ENCODE results near the gene GJB6.
"Not testable (repeated sequence)": the region's sequence is repeated elsewhere in the genome, so short reads cannot be mapped to it uniquely, and the experiment has no call there.

The GJB6 gene

DNA sequence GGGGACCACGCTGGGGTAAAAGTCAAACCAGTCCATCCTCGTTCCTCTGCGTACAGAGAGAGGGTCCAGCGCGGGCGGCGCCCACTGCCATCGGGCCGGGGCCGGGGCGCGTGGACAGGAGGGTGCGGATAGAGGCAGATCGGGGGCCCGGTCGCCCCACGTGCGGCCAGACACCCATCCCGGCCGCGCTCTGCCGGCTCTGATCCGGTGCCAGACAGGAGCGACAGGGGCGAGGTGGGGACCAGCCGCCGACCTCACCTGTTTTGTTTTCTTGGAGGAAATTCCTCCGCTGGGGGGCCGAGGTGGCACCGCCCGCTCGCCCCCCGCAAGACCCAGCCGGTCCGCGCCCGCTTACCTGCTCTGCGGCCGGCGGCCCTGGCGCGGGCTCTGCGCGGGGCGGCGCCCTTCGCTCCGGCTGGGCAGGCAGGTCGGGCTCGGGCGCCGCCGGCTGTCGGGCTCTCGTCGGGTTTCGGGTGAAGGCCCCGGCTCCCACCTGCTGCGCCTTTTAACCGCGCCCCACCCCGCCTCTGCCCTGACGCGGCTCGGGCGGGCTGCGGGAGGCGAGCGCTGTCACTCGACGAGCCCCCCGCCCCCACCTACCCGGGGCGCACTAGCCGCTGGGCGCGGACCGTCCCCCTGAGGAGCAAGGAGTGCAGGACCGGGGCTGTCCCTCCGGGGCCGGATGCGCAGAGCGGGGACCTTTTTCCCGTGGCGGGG lies at the start of gene GJB6:
TSS of gene GJB6 (minus strand) at position 481 of the 717 bp plus-strand sequence. CDS start 8,839 bp downstream, outside the sequence.
- no peak for DNase-seq (ENCODE audit: low read depth in 2 of 2)

DNA sequence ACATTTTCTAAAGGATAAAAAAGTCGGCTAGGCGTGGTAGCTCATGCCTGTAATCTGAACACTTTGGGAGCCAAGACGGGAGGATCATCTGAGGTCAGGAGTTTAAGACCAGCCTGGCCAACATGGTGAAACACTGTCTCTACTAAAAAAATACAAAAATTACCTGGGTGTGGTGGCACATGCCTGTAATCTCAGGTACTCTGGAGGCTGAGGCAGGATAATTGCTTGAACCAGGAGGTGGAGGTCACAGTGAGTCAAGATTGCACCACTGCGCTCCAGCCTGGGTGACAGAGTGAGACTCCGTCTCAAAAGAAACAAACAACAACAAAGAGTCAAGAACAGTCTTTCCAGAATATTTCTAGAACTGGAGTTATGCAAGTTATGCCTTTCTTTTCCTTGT lies 44.8 kb upstream of the GJB6 start:
- not testable (repeated sequence) for DNase-seq (ENCODE audit: low read depth in 2 of 2)

DNA sequence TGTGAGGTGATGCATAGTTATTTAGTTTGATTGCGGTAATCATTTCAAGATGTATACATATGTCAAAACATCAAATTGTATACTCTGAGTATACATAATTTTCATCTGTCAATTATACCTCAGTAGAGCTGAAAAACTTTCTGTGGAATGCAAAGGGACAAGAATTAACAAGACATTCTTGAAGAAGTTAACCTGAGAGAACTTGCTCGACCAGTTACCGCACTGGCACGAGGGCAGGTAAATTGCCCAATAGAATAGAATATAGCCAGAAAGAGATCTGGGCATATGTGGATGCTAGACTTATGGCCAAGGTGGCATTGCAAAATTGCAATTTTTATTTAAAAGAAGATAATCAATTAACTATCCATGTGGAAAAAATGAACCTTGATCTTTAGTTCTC lies 42.3 kb upstream of the GJB6 start:
- DNase-seq (ENCODE audit: low read depth in 2 of 2) = no peak

DNA sequence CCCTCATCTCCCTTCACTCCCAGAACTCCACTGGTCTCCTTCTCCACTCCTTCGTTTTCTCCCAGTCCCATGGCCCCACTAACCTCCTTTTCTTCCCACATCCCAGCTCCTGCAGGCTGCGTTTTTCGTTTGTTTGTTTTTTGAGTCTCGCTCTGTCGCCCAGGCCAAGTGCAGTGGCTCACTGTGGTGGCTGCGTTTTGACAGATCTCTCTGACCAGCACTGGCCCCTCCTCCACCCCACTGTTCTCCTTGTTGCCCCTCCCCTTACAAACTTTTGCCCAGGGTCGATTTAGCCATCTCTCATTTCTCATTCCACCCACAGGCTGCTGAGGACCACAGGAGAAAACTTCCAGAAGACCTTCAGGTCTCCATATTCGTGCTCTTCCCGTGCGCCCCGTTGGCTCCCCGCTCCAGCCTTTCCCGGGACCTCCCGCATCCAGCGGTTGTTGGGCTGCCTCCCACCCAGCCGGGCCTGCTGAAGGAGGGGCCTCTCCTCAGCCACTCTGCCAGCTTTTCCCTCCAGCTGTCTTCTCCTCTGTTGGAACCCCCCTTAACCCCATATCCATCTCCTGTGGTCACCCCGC lies 40.6 kb upstream of the GJB6 start:
- DNase-seq (ENCODE audit: low read depth in 2 of 2) = no peak

DNA sequence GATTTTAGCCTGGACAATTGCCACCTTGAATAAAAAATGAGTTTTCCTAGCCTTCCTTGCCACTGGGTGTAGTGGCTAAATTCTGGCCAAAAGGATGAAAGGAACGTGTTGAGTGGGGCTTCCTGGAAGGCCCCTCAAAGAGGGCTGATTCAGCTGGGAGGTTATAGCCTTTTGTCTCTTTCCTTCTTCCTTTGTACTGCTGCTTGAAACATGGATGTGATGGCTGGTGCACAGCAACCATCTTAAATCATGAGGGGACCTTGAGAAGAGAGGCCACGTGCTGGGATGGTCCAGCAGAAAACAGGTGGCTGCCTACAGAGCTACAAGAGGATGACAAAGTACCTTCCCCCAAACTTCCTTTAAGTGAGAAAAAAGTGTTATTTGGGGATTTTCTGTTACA lies 40.0 kb upstream of the GJB6 start:
- no peak for DNase-seq (ENCODE audit: low read depth in 2 of 2)

DNA sequence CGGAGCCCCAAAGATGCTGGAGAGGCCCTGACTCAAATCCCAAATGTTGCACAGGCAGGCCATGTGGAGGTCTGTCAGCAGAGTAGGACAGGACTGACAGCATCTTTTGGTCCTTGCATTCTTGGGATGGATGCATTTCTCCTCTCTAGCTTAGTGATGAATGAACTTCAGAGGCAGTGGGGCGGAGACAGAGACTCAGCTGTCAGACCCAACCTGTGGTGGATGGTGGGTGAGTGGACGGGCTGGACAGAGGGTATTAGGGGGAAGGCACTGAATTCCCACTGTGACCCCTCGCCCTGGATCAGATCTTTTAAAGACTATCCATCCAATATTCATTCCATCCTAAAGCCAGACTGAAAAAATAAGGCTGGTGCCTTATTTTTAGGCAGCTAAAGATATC lies 39.3 kb upstream of the GJB6 start:
- no peak for DNase-seq (ENCODE audit: low read depth in 2 of 2)

DNA sequence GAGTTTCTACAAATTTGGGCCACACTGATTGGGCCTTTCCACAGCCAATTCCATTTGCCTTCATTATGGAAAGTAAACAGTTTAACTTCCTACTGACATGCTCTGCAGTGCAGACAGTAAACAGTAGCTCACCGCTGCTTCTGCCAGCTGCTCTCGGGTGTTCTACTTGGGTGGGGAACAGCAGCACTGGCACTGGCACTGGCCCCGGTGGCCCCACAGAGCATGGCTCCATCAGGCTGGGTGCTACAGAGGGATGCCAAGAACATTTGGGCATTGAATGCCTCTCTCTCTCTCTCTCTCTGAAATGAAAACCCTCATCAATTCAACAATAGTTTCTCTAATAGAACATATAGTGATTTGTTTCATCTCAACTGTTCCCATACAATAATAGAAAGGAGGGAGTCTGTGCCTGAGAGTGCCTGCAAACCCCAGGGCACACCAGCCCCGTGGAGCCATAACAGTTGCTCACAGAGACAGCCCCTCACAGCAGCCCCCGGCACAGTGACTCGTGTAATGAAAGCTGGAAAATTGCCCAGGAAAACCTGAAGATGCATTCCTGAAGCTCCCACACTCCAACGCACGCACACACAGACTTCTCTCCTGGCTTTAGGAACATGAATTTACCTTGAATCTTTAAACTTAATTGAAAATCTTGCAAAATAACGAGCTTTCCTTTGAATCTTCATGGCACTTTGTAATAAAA lies 38.2 kb upstream of the GJB6 start:
- DNase-seq (ENCODE audit: low read depth in 2 of 2) = no peak

DNA sequence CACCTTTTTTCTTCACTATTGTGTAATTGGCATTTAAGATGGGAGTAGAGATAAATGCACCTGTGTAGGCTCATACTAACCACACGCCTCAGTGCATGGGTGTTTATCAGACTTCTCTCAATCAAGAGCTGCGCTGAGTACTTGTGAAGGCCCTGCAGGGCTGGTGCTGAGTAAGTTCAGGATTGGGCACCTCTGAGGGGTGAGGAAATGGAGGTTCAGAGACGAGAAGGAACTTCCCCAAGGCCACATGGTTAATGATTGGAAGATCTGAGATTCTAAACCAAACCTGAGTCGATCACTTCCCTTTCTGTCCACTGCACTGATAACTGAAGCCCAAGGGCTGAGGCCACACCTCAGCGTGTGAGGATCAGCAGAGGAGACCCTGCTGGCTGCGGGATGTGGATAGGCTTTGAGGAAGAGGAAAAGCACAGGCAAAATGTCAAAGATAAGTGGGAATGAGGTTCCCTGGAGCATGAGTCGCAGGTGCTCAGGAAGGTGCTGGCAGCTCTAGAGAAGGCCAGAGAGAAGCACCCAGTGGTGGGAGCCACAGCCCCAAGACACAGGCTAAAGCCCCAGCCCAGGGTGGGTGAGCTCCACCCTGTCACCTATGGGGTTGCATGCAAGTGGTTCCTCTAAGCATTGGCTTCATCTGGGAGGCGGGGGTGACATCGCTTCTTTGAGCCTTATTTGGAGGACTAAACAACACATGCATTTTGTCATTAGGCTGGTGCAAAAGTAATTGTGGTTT lies 32.3 kb upstream of the GJB6 start:
- DNase-seq (ENCODE audit: low read depth in 2 of 2) = peak in 1 of 2 donors; percentile 6

DNA sequence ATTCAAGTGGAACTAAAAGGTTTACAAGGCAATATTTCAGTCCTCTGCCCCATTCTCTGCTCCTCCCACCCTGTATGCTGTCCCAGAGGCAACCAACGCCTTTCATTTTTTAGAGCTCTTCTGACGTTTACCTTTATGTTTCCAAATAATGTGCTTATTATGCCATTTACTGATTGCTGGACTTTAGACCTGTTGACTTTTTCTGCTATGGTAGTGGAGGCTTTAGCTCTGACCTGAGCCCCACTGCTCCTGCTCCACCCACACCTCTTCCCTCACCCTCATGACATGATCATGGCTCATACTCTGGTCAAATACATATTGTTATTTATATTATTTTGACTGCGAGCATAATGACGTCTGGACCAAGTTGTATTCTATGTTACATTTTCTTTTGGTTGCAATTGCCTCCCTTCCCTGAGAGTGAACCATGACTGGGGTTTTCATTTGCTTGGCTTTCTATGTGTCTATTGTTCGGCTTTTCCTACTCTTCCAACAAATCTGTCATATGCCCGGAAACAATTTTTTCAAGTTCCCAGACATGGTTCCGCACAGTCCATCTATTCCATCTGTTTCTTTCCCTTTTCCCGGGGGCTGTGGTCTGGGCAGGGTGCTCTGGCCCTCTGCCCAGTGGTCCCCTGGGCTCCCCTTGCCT lies 31.4 kb upstream of the GJB6 start:
- DNase-seq (ENCODE audit: low read depth in 2 of 2) = no peak

DNA sequence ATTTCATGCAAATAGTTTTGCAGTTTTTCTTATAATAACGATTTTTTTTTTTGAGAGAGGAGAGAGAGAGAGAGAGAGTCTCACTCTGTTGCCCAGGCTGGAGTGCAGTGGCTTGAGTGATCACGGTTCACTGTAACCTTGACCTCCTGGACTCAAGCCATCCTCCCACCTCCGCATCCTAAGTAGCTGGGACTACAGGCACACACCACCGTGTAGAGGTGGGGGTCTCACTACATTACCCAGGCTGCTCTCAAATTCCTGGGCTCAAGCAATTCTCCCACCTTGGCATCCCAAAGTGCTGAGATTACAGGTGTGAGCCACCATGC lies 26.8 kb upstream of the GJB6 start:
- DNase-seq (ENCODE audit: low read depth in 2 of 2) = no peak

DNA sequence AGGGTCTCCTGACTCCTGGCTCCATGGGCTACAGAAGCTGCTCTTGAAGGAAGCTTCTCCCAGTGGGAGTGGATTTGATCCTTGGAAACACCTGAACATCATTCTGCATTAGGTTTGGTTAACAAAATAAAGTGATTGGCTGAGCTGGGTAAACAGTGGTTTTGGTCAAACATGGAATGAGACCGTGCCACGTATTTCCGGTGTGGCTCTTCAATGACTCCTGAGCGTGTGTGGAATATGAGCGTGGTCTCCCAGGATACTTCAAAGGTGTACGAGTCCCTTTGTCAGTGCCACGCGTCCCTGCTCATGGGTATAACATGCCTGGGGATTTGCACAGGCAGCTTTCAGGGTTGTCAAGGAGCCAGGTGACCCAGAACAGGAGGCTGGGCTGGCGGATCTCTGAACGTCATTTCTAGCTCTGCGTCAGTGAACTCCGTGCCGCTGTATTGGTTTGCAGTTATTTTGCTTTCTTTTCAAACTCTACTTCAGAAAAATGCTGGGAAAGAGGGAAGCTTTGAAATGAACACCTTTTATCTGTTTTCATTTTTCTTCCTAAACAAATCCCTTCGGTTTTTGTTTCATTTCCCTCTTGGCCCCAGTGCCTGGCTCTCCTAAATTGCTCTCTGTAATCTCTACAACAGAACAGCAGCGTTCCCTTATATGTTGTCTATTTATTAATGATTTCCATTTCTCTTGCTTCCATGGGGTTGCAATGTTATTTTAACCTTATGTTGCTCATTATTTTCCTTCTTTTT lies 26.3 kb upstream of the GJB6 start:
- no peak for DNase-seq (ENCODE audit: low read depth in 2 of 2)

DNA sequence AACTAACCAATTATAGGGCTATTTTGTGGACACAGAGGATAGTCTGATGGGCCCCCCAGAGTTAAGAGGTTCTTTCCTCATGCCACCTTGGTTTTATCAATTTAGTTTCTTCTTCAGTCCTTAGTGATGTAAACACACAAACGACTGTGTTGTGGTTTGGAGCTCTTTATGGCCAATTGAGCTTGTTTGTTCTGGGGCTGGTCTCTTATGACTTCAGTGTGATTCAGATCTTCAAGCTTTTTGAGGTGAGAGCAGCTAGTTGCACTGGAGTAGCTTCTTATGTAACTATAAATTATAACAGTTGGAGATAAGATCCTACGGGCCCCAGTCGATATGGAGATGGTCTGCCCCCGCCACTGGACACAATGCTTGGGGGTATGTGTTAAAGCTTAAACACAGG lies 22.0 kb upstream of the GJB6 start:
- DNase-seq (ENCODE audit: low read depth in 2 of 2) = no peak

DNA sequence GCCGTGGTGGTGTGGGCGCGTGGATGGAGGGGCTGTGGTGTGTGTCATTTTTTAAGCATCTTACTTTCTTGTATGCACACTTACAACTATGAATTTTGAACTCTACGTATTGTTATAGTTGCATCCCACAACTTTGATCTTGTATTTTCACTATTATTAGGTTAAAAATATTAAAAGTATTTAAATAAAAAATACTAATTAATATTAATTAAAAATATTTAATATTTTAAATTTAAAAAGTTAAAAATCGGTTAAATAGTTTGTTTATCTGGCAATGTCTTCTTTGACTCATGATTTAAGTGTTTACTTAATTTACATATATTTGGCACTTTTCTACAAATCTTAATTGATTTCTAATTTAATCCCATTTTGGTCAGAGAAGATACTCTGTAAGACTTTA lies 17.8 kb upstream of the GJB6 start:
- no peak for DNase-seq (ENCODE audit: low read depth in 2 of 2)

DNA sequence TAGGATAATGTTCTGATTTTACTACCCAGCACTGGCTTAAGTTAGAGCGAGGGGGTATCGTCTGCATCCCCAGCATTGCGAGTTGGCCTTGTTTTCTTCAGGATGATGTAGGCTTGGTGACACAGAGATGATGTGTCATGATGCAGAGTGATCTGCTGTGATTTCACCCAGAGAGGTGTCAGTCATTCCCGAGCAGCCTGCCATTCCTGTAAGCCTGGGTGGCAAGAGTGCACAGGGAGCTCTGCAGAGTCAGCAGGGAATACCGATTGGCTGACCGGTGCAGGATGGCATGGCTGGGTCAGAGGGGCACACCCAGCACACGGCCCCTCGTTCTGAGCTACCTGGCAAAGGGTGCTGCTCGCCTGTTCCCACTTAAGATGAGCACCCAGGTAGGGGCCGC lies 15.8 kb upstream of the GJB6 start:
- DNase-seq (ENCODE audit: low read depth in 2 of 2) = no peak

DNA sequence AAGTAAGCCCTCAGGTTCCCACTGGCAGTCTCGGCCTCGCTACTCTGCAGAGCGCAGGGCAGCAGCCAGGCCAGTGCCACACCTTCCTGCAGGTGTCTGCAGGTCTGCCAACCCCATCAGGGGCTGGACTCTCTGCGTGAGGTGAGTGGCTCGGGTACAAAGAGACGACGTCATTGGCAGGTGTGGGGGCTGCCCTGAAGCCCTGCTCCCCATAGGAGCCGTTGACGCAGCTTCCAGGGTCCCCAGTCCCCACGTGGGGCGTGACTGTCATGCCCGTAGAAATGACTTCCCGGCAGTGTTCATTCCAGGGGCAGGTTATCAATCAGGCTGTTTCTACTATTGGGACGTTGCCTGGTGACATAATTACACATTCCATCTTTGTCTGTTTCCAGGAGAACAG lies 15.3 kb upstream of the GJB6 start:
- no peak for DNase-seq (ENCODE audit: low read depth in 2 of 2)

DNA sequence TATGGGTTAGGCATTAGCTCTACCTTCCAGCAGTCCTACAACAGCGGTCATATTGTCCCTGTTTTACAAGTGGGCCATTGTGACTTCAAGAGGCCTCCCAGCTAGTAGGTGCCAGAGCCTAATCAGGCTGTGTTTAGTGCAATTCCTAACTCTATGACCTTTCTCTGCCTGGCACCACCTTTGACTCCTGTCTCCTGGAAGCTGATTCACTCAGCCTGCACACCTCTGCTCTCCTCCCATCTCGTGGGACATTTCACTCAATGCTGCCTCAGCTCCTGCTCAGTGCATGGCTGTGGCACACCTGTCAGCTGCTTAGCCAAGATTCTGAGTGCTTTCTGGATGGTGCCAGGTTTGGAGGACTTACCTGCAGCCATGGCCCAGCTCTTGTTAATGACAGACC lies 9.5 kb upstream of the GJB6 start:
- DNase-seq (ENCODE audit: low read depth in 2 of 2) = no peak

DNA sequence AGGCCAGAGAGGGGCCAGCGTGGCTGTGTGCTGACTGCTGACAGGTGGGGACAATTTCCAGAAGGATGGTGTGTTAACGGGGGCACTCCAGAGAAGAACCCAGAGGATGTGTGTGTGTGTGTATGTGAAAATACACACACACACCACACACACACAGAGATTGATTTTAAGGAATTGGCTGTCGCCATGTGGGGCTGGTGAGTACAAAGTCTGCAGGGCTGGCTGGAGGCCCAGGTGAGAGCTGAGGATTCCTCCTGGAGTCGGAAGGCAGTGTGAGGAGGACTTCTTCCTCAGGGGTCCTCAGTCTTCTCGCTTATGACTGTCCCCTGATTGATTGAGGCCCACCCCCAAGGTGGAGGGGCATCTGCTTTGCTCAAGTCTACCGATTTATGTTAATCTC lies 7.6 kb upstream of the GJB6 start:
- DNase-seq (ENCODE audit: low read depth in 2 of 2) = no peak

DNA sequence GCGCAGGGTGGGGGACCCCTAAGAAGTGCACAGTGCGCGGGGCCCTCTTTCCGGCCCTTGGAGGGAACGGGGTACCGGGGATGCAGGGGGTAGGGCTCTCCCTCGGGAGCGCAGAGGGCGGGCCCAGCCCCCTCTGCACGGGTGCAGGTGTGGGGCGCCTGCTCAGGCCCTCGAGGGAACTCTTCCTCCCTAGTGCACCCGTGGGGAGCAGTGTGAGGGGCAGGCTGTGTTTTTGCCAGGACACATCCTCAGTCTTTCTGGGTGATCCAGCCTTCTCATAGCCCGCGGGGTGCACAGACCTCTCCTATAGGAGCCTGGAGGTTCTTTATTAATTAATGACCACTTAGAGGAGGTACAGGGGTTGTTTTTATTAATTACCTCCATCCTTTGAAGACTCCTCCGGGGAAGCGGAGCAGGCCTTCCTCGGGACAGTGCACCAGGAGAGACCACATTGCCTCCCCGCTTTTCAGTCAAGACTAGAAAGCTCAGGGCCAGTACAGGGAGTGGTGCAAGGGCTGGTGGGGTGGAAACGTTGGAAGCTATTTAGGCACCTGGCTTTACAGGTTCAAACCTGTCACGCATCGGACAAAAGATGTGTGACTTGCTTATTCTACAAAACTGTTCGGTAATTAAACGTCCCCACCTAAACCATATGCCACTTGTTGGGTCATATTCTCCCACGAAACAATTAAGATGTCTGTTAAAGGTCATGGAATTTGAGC lies 598 bp upstream of the GJB6 start:
- DNase-seq (ENCODE audit: low read depth in 2 of 2) = no peak

DNA sequence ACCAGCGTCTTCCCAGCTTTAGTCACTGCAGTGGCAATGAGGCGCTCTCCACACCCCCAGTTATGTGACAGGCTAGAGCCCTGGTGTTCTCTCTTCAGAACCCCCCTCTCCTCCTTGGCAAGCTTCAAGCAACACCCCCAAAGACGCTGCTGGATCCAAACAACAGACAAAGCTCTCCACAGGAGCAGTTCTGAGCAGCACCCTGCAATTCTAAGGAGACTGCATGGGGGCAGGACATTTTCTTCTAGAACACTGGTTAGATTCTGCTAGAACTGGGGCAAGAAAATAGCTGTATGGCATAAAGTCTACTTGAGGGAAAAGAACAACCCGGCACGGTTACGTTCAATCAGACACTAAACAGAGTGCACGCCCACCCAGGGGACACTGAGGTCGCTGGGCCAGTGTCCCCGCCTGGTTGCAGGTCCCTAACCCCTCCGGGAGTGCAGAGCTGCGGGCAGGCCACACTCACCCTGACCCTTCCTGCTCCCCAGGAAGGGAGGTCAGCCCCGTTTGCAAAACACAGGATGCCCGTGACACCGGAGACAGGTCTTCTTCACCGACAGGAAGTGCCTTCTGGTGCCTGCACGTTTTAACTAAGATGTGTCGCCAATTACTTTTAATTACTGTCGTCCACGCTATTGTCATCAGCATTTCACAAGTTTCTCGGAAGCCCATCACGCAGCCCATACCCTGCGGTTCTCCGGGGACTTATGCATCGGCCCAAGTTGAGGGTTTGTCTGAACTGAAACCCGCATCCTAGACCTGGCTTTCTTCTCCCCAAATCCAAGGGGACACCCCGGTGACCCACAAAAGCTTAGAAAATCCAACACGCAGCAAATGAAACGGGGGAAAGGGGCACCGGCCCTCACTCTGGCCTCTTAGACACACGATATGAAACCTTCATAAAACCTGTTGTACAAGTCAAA lies 943 bp downstream of the GJB6 start:
- no peak for DNase-seq (ENCODE audit: low read depth in 2 of 2)

DNA sequence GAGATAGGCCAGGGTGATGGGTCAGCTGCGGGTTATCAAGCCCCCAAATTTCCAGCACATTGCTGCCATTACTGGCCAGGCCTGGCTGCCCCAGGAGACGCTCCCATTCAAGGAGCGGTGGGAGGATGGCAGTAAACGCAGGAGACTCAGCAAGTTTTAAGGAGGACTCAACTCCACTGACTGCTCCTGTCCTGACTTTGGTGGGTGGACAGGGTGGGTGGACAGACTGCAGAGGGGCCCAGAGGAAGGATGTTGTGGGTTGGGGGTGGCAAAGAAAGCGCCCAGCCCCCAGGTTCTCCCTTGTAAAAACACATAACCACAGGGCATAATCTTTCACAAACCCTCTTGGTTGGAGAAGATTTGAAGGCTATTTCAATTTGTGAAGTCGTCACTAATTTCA lies 4.4 kb downstream of the GJB6 start:
- DNase-seq (ENCODE audit: low read depth in 2 of 2) = no peak
